ENCODE data around the gene ADH5.

DNA sequence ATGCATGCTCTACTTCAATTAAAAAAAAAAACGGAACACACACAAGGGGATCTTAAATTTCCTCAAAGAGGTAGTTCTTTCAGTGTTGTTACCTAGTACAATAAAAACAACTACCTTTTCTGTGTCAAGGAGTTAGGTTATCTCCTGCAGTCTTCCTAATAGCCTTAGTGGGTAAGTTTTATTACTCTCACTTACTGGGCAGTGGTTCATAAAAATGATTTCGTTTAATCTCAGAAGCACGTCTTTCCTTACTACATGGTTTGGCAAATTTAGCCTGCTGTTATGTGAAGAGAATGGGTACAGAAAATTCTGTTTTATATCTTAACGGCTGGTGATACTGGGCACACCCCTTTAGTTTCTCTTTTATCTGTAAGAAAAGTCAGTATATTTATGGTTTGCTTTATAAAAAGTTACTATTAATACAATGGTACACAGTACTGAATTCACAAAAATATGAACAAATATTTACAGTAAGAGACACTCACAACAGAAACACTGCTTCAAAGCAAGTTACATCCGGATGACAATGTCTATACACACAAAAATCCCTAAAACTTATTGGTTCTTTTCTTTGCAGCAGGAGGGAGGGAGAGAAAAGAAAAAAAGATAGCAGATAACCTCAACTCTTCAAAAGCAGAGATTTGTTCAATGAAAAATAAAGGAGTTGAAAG, 8.8 kb downstream of the ADH5 start:
- no peak for TF ChIP-seq POLR2A (IDR thresholded peaks at IDR 0.05; ENCODE audit: low read depth)
- TF ChIP-seq, protein P1, sequence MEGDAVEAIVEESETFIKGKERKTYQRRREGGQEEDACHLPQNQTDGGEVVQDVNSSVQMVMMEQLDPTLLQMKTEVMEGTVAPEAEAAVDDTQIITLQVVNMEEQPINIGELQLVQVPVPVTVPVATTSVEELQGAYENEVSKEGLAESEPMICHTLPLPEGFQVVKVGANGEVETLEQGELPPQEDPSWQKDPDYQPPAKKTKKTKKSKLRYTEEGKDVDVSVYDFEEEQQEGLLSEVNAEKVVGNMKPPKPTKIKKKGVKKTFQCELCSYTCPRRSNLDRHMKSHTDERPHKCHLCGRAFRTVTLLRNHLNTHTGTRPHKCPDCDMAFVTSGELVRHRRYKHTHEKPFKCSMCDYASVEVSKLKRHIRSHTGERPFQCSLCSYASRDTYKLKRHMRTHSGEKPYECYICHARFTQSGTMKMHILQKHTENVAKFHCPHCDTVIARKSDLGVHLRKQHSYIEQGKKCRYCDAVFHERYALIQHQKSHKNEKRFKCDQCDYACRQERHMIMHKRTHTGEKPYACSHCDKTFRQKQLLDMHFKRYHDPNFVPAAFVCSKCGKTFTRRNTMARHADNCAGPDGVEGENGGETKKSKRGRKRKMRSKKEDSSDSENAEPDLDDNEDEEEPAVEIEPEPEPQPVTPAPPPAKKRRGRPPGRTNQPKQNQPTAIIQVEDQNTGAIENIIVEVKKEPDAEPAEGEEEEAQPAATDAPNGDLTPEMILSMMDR (IDR thresholded peaks at IDR 0.05), result no peak
- TF ChIP-seq EP300 (IDR thresholded peaks at IDR 0.05), result no peak
- no peak for TF ChIP-seq POLR2AphosphoS5 (IDR thresholded peaks at IDR 0.05)

Measured in esophagus muscularis mucosa (tissue), 4 donors.